ENCODE results near the gene RBM5. TPM values are rescaled to one million over a fixed set of nuclear protein-coding genes. Genes with fewer than 3 reads are reported as not detected.

The RBM5 gene
- total RNA-seq, 4 donors from 2014 or later, result 229 to 286 (median 260) TPM

DNA sequence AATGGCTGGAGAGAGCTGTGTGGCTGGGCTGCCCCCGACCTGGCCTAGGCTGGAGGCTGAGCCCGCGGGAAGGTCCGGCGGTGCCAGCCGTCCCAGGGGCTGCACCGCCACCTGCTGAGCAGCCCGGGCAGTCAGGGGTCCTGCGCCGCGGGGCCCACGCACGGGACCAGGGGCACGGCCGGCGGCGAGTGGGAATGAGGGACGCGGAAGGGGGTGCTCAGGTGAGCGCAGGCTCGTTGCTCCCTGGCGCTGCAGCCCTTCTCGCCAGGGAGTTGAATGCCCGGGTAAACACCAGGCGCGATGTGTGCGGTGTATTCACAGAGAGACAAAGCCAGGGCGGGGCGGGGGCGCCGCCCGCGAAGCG is 65.7 kb downstream of the RBM5 start:
- peaks cover 0 to 47% (median 13%) of the 10 kb centered on the region in 4 donors for H3K4me1 ChIP-seq
- no peak for TF ChIP-seq POLR2A (IDR thresholded peaks at IDR 0.05)
- TF ChIP-seq EP300 (IDR thresholded peaks at IDR 0.05), result no peak
- TF ChIP-seq, protein P1, sequence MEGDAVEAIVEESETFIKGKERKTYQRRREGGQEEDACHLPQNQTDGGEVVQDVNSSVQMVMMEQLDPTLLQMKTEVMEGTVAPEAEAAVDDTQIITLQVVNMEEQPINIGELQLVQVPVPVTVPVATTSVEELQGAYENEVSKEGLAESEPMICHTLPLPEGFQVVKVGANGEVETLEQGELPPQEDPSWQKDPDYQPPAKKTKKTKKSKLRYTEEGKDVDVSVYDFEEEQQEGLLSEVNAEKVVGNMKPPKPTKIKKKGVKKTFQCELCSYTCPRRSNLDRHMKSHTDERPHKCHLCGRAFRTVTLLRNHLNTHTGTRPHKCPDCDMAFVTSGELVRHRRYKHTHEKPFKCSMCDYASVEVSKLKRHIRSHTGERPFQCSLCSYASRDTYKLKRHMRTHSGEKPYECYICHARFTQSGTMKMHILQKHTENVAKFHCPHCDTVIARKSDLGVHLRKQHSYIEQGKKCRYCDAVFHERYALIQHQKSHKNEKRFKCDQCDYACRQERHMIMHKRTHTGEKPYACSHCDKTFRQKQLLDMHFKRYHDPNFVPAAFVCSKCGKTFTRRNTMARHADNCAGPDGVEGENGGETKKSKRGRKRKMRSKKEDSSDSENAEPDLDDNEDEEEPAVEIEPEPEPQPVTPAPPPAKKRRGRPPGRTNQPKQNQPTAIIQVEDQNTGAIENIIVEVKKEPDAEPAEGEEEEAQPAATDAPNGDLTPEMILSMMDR (IDR thresholded peaks at IDR 0.05), result no peak
- H3K9me3 ChIP-seq, result no peaks in the 10 kb centered on the region
- no peaks in the 10 kb centered on the region for H3K36me3 ChIP-seq
- H3K27me3 ChIP-seq, result peaks cover 0 to 24% of the 10 kb centered on the region in 2 donors
- WGBS, 2 donors, result 10 to 12% methylated on average over 19 to 25 of the region's 34 CpGs
- DNase-seq (ENCODE audit: low spot score in 2 of 2), result no peak
- H3K27ac ChIP-seq, result no peak overlapping the region
- H3K4me3 ChIP-seq, result peak overlapping the region in 3 of 4 donors; percentile 40 to 56 (median 45)

DNA sequence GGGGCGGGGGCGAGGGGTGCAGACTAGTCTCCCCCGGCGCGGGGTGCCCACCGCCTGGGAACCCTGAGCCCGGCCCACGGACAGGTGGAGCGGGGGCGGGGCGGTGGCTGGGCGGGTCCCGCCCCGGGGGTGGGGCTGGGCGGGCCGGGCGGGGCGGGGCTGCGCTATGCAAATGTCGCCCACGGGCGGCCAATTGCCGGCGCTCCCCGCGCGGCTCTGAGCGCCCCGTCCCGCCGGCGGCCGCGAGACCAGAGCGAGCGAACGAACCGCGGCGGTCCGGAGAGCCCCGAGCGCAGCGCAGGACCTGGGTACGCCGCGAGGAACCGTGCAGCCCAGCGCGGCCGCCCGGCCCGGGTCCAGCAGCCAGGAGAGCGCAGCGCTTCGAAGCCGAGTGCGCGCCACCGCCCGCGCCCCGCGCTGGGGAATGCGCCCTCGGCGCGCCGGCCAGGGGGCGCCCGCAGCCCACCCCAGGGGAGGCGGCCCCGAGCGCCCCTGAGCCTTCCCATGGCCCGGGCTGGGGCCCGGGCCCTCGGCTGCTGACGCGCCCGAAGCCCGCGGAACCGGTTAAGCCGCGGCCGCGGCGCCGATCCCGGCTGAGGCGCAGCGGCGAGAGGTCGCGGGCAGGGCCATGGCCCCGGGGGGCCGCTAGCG is 66.2 kb downstream of the RBM5 start, which contains the start of gene SEMA3F:
SEMA3F (plus strand) TSS at position 485 of the 651 bp plus-strand sequence. CDS start 4,299 bp downstream, outside the sequence.
- whole genome bisulfite sequencing, 2 donors, result 0% methylated on average over 5 of the region's 98 CpGs; no CpG with 5 or more reads in 1 of the 2 donors
- H3K27me3 ChIP-seq, result peaks cover 0 to 24% of the 10 kb centered on the region in 2 donors
- peak within 1 kb of the TSS in 2 of 4 donors; percentile 34 to 53 for H3K27ac ChIP-seq
- TF ChIP-seq POLR2A (IDR thresholded peaks at IDR 0.05) (peak in 1 of 2 donors; percentile 53), EP300 (IDR thresholded peaks at IDR 0.05) (no peak)
- TF ChIP-seq, protein P1 (IDR thresholded peaks at IDR 0.05), result peak in 2 of 5 experiments; percentile 11 to 56
- H3K36me3 ChIP-seq, result no peaks in the 10 kb centered on the region
- no peak for DNase-seq (ENCODE audit: low spot score in 2 of 2)
- H3K9me3 ChIP-seq, result no peaks in the 10 kb centered on the region
- H3K4me1 ChIP-seq, result peaks cover 0 to 52% (median 13%) of the 10 kb centered on the region in 4 donors
- H3K4me3 ChIP-seq, result peak within 1 kb of the TSS; percentile 15 to 56 (median 42)

DNA sequence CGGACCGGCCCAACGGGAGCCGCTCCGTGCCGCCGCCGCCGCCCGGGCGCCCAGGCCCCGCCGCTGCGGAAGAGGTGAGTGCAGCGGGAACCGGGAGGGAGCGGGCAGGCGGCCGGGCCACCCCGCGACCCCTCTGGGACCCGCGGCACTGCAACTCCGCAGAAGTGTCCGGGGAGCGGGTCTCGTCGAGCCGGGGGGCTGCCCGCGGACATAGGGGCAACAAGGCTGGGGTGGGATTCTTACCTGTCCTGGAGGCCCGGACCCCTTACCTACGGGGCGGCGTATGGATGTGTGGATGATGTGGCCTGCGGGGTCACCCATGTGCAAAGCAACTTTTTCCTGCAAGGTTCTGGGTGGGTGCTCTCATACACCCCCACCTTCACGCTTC is 66.8 kb downstream of the RBM5 start:
- DNase-seq (ENCODE audit: low spot score in 2 of 2), result no peak
- peaks cover 0 to 24% of the 10 kb centered on the region in 2 donors for H3K27me3 ChIP-seq
- peak overlapping the region; percentile 15 to 56 (median 42) for H3K4me3 ChIP-seq
- H3K4me1 ChIP-seq, result peaks cover 0 to 57% (median 15%) of the 10 kb centered on the region in 4 donors
- TF ChIP-seq, protein P1 (IDR thresholded peaks at IDR 0.05), result no peak
- TF ChIP-seq POLR2A (IDR thresholded peaks at IDR 0.05) (no peak), EP300 (IDR thresholded peaks at IDR 0.05) (no peak)
- 12 to 14% methylated on average over 2 to 5 of the region's 37 CpGs for WGBS, 2 donors
- H3K27ac ChIP-seq, result peak overlapping the region in 1 of 4 donors; percentile 53
- H3K36me3 ChIP-seq, result no peaks in the 10 kb centered on the region
- no peaks in the 10 kb centered on the region for H3K9me3 ChIP-seq

DNA sequence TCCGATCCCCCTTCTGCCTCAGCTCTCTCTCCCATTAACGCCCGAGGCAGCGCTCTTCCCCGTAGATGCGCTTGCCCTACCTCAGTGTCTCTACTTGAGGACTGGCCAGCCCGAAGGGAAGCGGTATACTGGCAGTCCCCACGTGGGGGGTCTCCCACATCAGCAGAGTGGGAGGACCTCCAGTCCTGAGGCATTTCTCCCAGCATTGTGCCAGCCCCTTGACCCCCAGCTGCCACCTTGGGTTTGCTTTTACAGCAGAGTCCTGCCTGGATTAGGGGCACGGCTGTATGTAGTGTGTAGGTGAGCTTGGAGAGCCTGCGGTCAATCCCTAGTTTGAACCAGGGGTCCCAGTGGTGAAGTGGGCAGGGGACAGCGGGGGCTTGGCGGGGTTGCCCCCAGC is 67.2 kb downstream of the RBM5 start:
- H3K9me3 ChIP-seq, result no peaks in the 10 kb centered on the region
- H3K4me1 ChIP-seq, result peaks cover 0 to 61% (median 17%) of the 10 kb centered on the region in 4 donors
- H3K27me3 ChIP-seq, result peaks cover 0 to 24% of the 10 kb centered on the region in 2 donors
- H3K27ac ChIP-seq, result peak overlapping the region in 1 of 4 donors; percentile 53
- whole genome bisulfite sequencing, 2 donors, result 38 to 50% methylated on average over 13 of the region's 13 CpGs
- H3K36me3 ChIP-seq, result no peaks in the 10 kb centered on the region
- DNase-seq (ENCODE audit: low spot score in 2 of 2), result no peak
- TF ChIP-seq EP300 (IDR thresholded peaks at IDR 0.05) (no peak), POLR2A (IDR thresholded peaks at IDR 0.05) (no peak)
- TF ChIP-seq, protein P1 (IDR thresholded peaks at IDR 0.05), result no peak
- H3K4me3 ChIP-seq, result peak overlapping the region; percentile 15 to 56 (median 42)
